Pancreas (tissue), 10 donors: Measurements from ENCODE around the gene SLC22A4. TPM values are rescaled to one million over a fixed set of nuclear protein-coding genes. Genes with fewer than 3 reads are reported as not detected.

Experiments
- ATAC-seq, 4 donors: fragments of 200-7000 bp; cut with Tn5 transposase; one replicate each; pipeline versions ENCODE4 v1.8.0 to v1.9.1; 2020; ENCODE audit warnings: mild to moderate bottlenecking in 4 of 4, moderate library complexity in 4 of 4
- DNase-seq, 6 donors: peaks; one replicate each; pipeline ENCODE4 v3.0.0-alpha.2; 2020
- FAIRE-seq: peaks from 2 replicates; lab custom pipeline; 2012; peaks lifted over from hg19 to GRCh38; lab: Jason Lieb, UNC
- H3K27ac ChIP-seq, 4 donors: fragments of 200-600 bp; sonication (generic); 1 replicate in 3 of 4; 2 replicates in 1 of 4; pipeline versions ENCODE4 v1.5.0 to v1.8.0; 2020
- H3K27me3 ChIP-seq, 4 donors: fragments of 200-600 bp; one replicate each; pipeline ENCODE4 v1.8.0; 2021
- H3K36me3 ChIP-seq, 3 donors: fragments of 200-600 bp; sonication (generic) in 1 of 3; one replicate each; pipeline versions ENCODE4 v1.5.0 to v1.8.0; 2020 to 2021
- H3K4me1 ChIP-seq, 3 donors: fragments of 200-600 bp; one replicate each; pipeline ENCODE4 v1.8.0; 2021
- H3K4me3 ChIP-seq, 4 donors: fragments of 200-600 bp; sonication (generic) in 2 of 4; one replicate each; pipeline versions ENCODE4 v1.5.0 to v1.8.0; 2020 to 2021
- H3K9me3 ChIP-seq, 4 donors: fragments of 200-600 bp; one replicate each; pipeline ENCODE4 v1.8.0; 2021
- CTCF ChIP-seq, 4 donors: fragments of 200-600 bp; sonication (generic) in 3 of 4; IDR thresholded peaks; one replicate each; pipeline versions ENCODE4 v1.5.0 to v1.8.0; 2021; ENCODE audit warnings: antibody characterized with exemption in 4 of 4
- WGBS, 2 donors: extraction: QIAGEN DNeasy Blood & Tissue Kit; methylation state at CpG; one replicate each; pipeline ENCODE4 v1.1.7; 2013; 5-methylcytosine and 5-hydroxymethylcytosine counted together
- intact Hi-C, 3 donors: fragments of 100-400 bp; cut with DNase I; formaldehyde crosslinking; loops; one replicate each; pipeline versions ENCODE4 v1.11.1 to v1.14.2; 2022
- polyA plus RNA-seq, 2 donors: library from polyadenylated mRNA; stranded (reverse); fragments of 200-250 nt; gene quantifications; one replicate each; pipeline ENCODE4 v1.2.3, GENCODE V29; 2013
- total RNA-seq, 6 donors: library from RNA; stranded (reverse); fragmentation: NEBNext Ultra II Directional in 4 of 6; extraction: Animal tissue kit (Norgen Biotek cat#: 25700) in 4 of 6; gene quantifications; one replicate each; pipeline versions ENCODE4 v1.2.1 to v1.2.4, GENCODE V29; 2021 to 2023
- donor health status: healthy with polysubstance abuse.
- donor health status: DM: no; HTN: no; CAD: no; lungs with moderate emphysema.
- donor health status: DM: no; HTN: no; CAD: no.
- donor health status: control.
- donor health status: control.
- donor health status: Bipolar disorder and iron deficiency.
- donor health status: DM: yes; HTN: yes; CAD: no.
- donor health status: DM: no; HTN: no; CAD: no.
- donor health status: DM: no; HTN: no; CAD: no.
- donor health status: DM: yes; HTN: yes; CAD: no.

SLC22A4 gene
- total and polyA plus RNA-seq, 8 donors: 0.08 to 0.92 (median 0.33) TPM

DNA sequence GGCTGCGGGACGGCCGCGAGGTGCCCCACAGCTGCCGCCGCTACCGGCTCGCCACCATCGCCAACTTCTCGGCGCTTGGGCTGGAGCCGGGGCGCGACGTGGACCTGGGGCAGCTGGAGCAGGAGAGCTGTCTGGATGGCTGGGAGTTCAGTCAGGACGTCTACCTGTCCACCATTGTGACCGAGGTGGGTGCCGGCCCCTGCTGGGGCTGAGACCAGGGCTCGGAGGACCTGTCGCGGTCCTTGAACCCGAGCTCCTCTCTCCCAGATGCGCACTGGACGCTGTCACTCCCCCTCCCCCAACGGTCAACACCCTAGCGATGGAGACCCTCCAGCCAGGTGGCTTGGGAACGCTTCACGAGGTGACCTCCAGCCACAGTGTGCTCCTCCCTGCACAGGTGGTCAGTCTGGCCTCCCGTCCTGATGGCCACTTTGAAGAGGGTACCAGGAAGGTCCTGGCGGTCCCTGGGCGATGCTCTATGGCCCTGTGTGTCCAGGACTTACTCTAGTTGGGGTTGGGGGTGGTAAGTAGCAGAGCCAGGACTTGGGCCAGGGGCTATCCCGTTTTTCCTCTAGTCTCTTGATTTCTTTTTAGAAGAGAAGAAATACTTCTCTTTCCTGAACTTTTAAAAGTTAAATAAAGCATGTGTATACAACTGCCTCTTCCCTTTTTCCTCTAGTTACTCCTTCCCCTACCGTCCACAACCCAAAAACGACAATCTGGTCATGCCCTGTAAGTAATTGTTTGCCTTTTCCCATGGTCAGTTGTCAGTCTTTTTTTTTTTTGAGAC is 76.2 kb downstream of the SLC22A4 start:
- Histone ChIP-seq H3K4me3 (peak overlapping the region; percentile 51 to 79 (median 72)), H3K4me1 (peaks cover 0 to 18% (median 0%) of the 10 kb centered on the region in 3 donors), H3K36me3 (no peaks in the 10 kb centered on the region), H3K27me3 (no peaks in the 10 kb centered on the region), H3K9me3 (no peaks in the 10 kb centered on the region), H3K27ac (peak overlapping the region; percentile 71 to 91 (median 84))
- WGBS, 2 donors: 5 to 7% methylated on average over 30 to 34 of the region's 34 CpGs
- ATAC-seq: peak; percentile 4 to 12 (median 8)
- FAIRE-seq: no peak
- no peak for TF ChIP-seq CTCF (IDR thresholded peaks at IDR 0.05)
- peak in 4 of 6 donors; percentile 35 to 76 (median 45) for DNase-seq
- intact Hi-C loops: no loop called here

- H3K27me3 ChIP-seq: no peaks in the 10 kb centered on the region
- peaks cover 0 to 18% (median 0%) of the 10 kb centered on the region in 3 donors for H3K4me1 ChIP-seq
- H3K4me3 ChIP-seq: peak overlapping the region in 3 of 4 donors; percentile 51 to 74 (median 71)
- WGBS, 2 donors: 22 to 32% methylated on average over 19 of the region's 19 CpGs
- intact Hi-C loops: no loop called here
- FAIRE-seq (no peak), DNase-seq (no peak), ATAC-seq (peak; percentile 8 to 28 (median 17))
- H3K27ac ChIP-seq: peak overlapping the region; percentile 13 to 91 (median 78)
- no peak for TF ChIP-seq CTCF (IDR thresholded peaks at IDR 0.05)
- no peaks in the 10 kb centered on the region for H3K9me3 ChIP-seq
- no peaks in the 10 kb centered on the region for H3K36me3 ChIP-seq
These were observed 76.9 kb downstream of the SLC22A4 start for GRCh38 chr5:132370971-132371602.

- H3K27ac ChIP-seq: peak overlapping the region in 2 of 4 donors; percentile 13 to 71
These were observed 77.4 kb downstream of the SLC22A4 start for GRCh38 chr5:132371603-132371994.

GRCh38 chr5:132372127-132372526 is 77.9 kb downstream of the SLC22A4 start:
- Histone ChIP-seq H3K27me3 (no peaks in the 10 kb centered on the region), H3K4me3 (peak overlapping the region in 2 of 4 donors; percentile 71 to 74), H3K9me3 (no peaks in the 10 kb centered on the region), H3K4me1 (peaks cover 0 to 18% (median 0%) of the 10 kb centered on the region in 3 donors), H3K27ac (no peak overlapping the region), H3K36me3 (no peaks in the 10 kb centered on the region)
- no peak for ATAC-seq
- intact Hi-C loops: no loop called here
- no peak for DNase-seq
- TF ChIP-seq CTCF (IDR thresholded peaks at IDR 0.05): no peak
- WGBS, 2 donors: 53 to 61% methylated on average over 2 of the region's 2 CpGs
- no peak for FAIRE-seq

More at GRCh38 chr5:132371603-132371994, 77.4 kb downstream of the SLC22A4 start:
- intact Hi-C loops: no loop called here
- Histone ChIP-seq H3K36me3 (no peaks in the 10 kb centered on the region), H3K4me1 (peaks cover 0 to 18% (median 0%) of the 10 kb centered on the region in 3 donors), H3K27me3 (no peaks in the 10 kb centered on the region), H3K4me3 (peak overlapping the region in 2 of 4 donors; percentile 71 to 74), H3K9me3 (no peaks in the 10 kb centered on the region)
- FAIRE-seq (no peak), DNase-seq (no peak), ATAC-seq (no peak)
- TF ChIP-seq CTCF (IDR thresholded peaks at IDR 0.05): no peak
- WGBS, 2 donors: 62 to 63% methylated on average over 5 of the region's 5 CpGs
